ENCODE results near the gene VPS37C. TPM values are rescaled to one million over a fixed set of nuclear protein-coding genes. Genes with fewer than 3 reads are reported as not detected.

Gene VPS37C
- total RNA-seq, 1 donor from 2014 or later: 30.2 TPM

DNA sequence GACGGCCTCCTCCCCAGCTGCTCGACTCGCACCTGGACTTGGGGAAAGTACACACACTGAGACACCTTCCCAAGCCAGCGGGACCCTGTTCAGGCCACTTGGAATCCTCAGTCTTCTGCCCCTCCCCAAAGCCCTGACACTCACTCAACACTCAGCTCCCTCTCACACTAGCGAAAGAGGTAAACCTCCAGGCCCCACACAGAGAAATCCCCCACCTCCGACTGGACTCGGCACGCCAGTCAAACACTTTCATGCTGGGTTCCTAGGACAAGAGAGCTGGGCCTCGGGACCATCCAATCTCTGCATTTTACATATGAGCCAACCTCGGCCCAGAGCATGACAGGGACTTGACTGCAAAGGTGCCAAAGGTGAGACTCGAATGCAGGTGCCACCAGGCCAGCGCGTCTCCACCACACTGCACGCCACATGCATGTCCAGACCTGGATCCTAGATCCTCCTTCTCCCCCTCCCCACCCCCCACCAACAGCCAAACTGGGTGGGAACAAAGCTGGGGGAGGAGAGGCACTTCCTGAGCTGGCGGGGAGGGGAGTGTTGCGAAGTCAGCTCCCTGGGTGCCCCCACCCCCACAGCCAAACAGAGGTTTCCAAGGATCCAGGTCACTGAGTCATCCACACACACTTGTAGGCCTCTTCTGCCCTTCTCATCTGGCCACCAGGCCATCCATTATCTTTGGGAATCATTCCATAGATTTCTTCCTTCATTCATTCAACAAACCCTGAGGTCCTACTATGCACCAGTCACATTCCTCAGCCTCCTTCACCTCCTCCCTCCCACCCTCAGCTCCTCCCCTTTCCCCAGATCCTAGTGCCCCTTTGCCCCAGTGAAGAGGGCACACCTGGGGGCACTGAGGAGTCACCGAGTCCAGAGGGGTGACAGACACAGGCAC lies 69.6 kb downstream of the VPS37C start:
- Histone ChIP-seq H3K27ac (no peak overlapping the region), H3K36me3 (no peaks in the 10 kb centered on the region), H3K4me1 (peaks cover 10% of the 10 kb centered on the region), H3K4me3 (no peak overlapping the region), H3K9me3 (no peaks in the 10 kb centered on the region), H3K27me3 (no peaks in the 10 kb centered on the region)
- TF ChIP-seq CTCF (IDR thresholded peaks at IDR 0.05): no peak
- DNase-seq (no peak), ATAC-seq (peak; percentile 42)
- intact Hi-C loops (cut with DNase I): no loop called here

- Histone ChIP-seq H3K4me3 (no peak overlapping the region), H3K27me3 (no peaks in the 10 kb centered on the region), H3K4me1 (peaks cover 10% of the 10 kb centered on the region), H3K36me3 (no peaks in the 10 kb centered on the region), H3K27ac (no peak overlapping the region), H3K9me3 (no peaks in the 10 kb centered on the region)
- ATAC-seq (no peak), DNase-seq (no peak)
- no peak for TF ChIP-seq CTCF (IDR thresholded peaks at IDR 0.05)
- intact Hi-C loops (cut with DNase I): no loop called here
Measured at GRCh38 chr11:61090982-61091372, 70.2 kb downstream of the VPS37C start.

- ATAC-seq (no peak), DNase-seq (no peak)
- no peak overlapping the region for H3K27ac ChIP-seq
- H3K4me1 ChIP-seq: peaks cover 10% of the 10 kb centered on the region
- no peaks in the 10 kb centered on the region for H3K9me3 ChIP-seq
- H3K36me3 ChIP-seq: no peaks in the 10 kb centered on the region
- no peak overlapping the region for H3K4me3 ChIP-seq
- no peak for TF ChIP-seq CTCF (IDR thresholded peaks at IDR 0.05)
- H3K27me3 ChIP-seq: no peaks in the 10 kb centered on the region
- intact Hi-C loops (cut with DNase I): no loop called here
Measured at GRCh38 chr11:61090521-61090920, 70.7 kb downstream of the VPS37C start.

GRCh38 chr11:61089806-61090491 lies 71.3 kb downstream of the VPS37C start:
- DNase-seq (no peak), ATAC-seq (no peak)
- Histone ChIP-seq H3K9me3 (no peaks in the 10 kb centered on the region), H3K36me3 (no peaks in the 10 kb centered on the region), H3K27ac (no peak overlapping the region), H3K4me1 (peaks cover 10% of the 10 kb centered on the region), H3K27me3 (no peaks in the 10 kb centered on the region), H3K4me3 (no peak overlapping the region)
- TF ChIP-seq CTCF (IDR thresholded peaks at IDR 0.05): no peak
- intact Hi-C loops (cut with DNase I): no loop called here

- intact Hi-C loops (cut with DNase I): no loop called here
- Histone ChIP-seq H3K27ac (no peak overlapping the region), H3K9me3 (no peaks in the 10 kb centered on the region), H3K4me3 (no peak overlapping the region), H3K4me1 (peaks cover 9% of the 10 kb centered on the region), H3K36me3 (no peaks in the 10 kb centered on the region), H3K27me3 (no peaks in the 10 kb centered on the region)
- DNase-seq (no peak), ATAC-seq (no peak)
- TF ChIP-seq CTCF (IDR thresholded peaks at IDR 0.05): no peak
Measured at GRCh38 chr11:61087426-61088119, 73.7 kb downstream of the VPS37C start.

All from upper lobe of right lung (tissue), 1 donor.